Stimulated activated CD4-positive, alpha-beta T cell treated with anti-CD3 and anti-CD28 coated beads, Interleukin-1b, Interleukin-23, amount 100 ng/mL, for 4 hours (primary cell): Measurements from ENCODE around the gene PASD1.
A peak's percentile ranks its signal among the peaks of the same experiment; 100 is the strongest.
"Not testable (repeated sequence)": the region's sequence is repeated elsewhere in the genome, so short reads cannot be mapped to it uniquely, and the experiment has no call there.

Experiments used
- DNase-seq, 2 donors: peaks; one replicate each; pipeline ENCODE4 v3.0.0-alpha.2; 2020; ENCODE audit warnings: low read depth in 2 of 2

The PASD1 gene

DNA sequence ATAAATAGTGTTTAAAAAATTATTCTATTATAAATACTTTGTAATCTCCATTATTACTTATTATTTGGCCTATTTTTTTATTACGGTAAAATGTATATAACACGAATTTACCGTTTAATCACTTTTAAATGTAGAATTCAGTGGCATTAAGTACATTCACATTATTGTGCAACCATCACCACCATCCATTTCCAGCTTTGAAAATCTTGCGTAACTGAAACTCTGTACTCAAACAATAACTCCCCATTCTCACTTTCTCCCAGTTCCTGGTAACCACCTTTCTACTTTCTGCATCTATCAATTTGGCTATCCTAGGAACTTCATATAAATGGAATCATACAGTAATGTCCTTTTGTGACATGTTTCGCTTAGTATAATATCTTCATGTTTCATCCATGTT, 45.7 kb downstream of the PASD1 start:
- no peak for DNase-seq

DNA sequence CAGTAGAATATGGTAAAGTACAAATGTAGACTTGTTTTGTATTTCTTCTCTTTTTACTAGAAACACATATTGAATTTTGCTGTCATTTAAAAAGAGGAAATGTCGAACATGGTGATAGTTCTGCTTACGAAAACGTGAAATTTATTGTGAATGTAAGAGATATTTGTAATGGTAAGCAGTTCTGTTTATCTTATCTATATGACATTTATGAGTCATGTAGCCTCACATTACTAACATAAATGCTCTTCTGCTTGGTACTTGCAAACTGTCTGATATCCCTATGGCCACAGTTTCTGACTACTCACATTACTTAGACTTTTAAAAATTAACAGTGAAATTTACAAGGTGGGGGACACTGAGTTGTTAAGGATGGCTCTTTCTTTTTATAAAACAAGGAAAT, 57.9 kb downstream of the PASD1 start:
- DNase-seq, result no peak

DNA sequence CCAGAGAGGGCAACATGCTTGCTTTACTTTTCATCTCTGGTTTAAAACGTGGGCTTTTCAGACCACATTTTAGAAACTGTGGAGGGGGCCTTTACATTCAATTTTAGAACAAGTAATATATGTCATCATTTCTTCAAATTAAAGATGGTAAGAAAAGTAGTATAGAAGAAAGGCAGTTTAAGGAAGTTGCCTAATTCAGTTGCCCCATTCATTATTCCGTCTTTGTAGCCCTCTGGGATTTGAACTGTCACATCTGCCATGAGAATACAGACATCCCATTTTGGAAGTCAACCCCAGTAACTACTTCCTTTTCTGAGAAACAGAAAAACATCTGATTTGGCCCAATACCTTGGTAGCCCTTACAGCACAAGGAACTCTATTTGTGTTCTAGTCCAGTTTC, 61.2 kb downstream of the PASD1 start:
- no peak for DNase-seq

DNA sequence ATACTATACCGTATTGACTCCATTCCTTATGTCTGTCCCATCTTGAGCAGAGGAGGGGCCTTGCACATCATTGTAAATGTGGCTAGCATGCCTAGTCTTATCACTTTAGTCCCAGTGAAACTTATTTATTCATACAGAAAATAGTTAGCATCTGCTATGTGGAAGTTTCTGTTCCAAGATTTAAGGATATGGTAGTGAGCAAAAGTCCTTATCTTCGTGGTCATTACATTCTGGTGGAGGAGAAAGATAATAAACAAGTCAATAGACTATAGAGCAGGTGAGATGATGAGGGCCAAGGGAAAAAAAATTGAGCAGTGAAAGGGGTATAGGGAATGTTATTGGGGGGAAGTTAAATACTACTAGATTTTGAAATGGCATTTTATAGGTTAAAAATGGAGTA, 68.3 kb downstream of the PASD1 start:
- no peak for DNase-seq

DNA sequence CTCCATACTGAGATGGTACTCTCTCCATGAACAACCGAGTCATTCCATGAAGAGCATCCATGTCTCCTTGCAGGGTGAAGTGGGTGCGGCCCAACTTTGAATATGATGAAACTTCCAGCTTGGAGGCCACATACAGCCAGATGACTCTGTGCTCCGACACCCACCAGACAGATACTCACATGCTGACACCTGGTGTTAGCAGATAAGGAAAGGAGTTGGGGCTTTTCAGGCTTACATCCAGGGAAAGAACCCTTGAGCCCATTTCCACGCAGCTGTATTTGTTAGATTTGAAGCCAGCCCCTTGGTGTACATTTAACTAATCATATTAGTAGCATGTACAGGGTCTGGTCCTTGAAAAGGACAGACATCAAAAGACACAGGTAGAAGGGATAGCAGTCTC, 69.7 kb downstream of the PASD1 start:
- DNase-seq, result no peak

DNA sequence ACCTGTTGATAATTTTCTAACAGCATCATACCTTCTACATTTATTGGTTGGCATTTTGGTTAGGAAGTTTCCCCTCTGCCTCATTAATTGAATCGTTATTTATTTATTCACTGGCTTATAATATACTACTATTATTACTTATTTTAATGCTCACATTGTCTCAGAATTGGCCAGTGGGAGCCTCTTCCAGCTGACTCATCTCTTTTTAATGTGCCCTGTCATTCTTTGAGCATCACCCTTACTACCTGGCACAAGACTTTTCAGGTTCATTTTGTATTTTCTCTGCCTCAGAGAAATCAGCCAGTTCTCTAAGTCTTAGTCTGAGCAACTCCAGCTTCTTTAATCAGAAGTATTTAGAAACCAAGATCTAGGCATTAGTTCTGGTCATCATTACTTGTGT, 71.5 kb downstream of the PASD1 start:
- no peak for DNase-seq

DNA sequence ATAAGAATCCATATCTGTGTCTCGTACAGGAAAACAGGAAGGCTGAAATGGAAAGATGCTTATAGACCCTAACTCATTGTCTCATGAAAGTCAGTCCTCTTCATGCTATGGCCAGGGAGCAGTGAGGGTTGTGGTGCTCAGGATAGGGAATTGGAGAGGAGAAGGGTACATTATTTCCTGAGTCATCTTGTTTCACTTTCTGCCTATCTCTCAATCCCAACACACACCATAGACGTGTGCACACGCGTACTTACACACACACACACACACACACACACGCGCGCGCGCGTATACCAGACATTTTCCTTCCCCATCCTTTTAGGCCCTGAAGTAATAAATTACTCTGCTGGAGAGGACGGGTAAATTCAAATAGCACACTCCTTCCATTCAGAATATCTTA, 78.1 kb downstream of the PASD1 start:
- no peak for DNase-seq

DNA sequence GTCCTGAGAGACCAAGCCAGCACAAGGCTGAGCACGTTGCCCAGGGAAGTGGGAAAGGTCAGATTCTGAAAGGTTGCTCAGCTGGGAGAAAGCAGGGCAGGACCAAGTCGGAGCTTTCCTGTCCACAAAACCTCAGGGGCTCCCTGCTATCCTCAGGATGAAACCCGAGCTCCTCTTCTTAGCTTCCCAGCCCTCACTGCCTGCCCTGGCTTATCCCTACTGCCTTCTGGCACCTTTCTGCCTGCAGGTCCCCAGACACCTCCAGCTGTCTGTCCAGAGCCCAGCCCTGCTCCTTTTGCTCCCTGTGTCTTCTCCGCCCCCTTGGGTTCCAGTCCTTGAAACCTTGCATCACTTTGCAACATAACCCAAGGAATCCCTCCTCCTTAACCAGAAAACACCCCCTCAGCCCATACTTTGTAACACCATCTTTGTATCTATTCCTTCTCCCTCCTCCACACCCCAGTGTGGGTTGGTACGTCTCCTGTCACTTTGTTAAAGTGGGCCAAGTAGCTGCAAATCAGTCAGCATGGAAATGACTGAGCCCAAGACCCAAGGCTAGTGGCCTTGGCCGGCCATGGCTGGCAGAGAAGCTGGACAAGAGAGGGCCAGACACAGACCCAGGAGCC, 111.8 kb downstream of the PASD1 start:
- DNase-seq, result no peak

DNA sequence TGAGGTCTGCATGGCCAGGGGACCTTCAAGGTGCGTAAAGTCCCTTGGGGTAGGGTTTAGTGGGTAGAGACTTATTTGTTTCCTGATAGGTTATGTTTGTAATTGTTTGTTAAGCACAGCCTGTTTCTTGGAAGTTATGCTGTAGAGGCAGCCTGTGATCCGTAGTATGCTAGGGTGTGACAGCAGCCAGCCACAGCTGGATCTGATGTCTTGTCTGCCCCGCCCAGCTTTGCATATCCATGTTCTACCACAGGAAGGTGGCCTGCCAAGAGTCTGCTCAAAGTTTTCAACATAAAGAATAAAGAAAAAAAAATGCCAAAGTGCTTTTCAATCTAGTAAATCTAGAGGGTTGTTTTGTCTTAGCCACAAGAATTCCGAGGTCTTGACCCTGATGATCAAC, 112.7 kb downstream of the PASD1 start:
- no peak for DNase-seq

DNA sequence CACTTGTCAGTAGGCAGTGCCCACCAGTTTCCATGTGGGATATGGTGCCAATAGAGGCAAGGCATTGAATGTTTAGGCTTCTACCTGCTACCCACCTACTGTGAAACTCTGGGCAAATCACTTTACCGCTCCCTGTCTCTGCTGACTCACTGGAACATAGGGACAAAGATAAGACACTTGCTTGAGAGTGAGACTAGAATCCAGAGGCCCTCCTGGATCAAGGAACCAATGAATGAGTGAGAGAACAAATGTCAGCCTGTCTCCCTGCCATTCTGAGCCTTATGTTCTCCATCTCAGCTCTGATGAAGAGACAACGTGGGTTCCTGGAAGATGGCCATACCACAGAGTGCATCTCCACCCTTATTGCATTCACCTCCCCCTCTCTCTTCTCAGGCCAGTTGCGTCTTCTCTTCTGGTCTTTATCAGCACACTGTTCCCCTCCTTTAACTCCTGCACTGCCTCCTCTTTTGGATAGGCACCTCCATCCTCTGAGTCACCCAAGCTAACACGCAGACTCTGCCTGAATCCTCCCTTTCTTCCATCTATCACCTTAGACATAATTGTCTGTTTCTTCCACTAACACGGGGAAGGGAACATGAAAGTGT, 116.4 kb downstream of the PASD1 start:
- no peak for DNase-seq

DNA sequence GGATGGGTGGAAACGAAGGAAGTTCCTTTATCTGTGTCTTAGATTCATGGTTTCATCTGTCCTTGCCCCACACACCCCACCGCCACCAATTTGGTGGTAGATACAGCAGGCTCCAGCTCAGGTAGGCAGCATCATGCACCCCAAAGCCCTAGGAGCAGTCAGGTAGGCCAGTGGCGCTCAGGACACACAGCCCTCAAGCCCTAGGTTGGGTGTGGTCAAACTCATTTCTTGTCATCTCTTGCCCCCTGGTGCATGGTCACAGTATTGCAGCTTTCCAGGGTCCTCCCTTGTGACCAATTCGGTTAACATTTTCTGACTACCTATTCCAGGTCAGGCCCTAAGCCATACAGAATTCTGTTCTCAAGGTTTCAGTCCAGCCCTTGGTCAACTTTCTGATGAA, 117.3 kb downstream of the PASD1 start:
- DNase-seq, result peak; percentile 34 to 47

DNA sequence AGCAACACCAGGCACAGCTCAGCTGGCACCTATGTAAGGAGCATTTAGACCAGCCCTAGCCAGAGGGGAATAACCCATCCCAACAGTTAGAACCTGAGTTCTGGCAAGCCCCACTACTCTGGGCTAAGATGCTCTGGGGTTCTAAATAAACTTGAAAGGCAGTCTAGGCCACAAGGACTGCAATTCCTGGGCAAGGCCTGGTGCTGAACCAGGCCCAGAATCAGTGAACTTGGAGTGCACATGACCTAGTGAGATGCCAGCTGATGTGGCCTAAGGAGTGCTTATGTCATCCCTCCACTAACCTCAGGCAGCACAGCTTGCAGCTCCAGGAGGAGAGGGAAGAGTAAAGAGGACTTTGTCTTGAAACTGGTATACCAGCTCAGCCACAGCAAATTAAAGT, 124.2 kb downstream of the PASD1 start:
- DNase-seq, result no peak

DNA sequence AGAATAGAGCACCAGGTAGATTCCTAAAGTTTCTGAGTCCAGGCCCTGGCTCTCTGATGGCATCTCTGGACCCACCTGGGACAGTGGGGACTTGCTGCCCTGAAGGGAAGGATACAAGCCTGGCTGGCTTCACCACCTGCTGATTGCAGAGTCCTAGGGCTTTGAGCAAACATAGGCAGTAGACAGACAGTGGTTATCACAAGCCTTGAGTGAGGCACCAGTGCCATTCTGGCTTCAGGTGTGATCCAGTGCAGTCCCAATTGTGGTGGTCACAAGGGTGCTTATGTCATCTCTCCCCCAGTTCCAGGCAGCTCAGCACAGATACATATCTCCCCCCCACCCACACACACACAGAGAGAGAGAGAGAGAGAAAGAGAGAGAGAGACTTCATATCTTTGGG, 125.2 kb downstream of the PASD1 start:
- no peak for DNase-seq

DNA sequence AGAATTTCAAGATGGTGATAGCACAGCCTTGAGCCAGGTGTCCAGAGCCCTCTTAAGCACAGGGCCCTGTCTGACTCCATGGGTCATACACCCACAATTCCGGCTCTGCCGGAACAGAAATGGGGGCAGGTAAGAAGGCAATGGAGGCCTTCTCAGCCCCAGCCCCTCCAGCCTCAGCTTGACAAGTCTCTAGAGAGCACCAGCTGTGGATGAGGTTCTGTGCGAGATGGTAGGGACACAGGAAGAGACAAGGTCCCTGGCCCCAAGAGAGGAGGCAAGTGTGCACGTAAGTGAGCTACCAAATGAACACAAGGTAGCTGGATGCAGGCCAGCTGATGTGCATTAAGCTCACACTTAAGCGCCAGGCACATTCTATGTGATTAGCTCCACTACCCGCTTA, 129.3 kb downstream of the PASD1 start:
- DNase-seq, result no peak

DNA sequence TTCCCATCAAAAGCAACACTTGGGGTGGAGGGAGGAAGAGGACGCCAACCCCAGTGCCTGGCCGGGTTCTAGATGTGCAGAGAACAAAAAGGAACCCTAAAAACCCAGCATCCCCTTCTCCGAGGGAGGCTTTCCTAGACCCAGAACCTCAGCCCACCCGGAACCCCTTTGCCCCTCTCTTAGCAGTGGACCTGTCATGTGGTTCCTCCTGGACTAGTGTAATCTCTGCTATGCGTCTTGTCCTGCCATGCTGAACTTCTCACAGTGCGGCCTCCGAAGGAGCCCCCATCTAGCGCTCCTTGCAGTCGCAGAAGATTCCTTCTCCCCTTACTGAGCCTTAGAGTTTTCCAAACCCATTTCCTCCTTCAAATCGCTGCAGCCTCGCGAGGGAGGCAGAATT, 130.6 kb downstream of the PASD1 start:
- no peak for DNase-seq

DNA sequence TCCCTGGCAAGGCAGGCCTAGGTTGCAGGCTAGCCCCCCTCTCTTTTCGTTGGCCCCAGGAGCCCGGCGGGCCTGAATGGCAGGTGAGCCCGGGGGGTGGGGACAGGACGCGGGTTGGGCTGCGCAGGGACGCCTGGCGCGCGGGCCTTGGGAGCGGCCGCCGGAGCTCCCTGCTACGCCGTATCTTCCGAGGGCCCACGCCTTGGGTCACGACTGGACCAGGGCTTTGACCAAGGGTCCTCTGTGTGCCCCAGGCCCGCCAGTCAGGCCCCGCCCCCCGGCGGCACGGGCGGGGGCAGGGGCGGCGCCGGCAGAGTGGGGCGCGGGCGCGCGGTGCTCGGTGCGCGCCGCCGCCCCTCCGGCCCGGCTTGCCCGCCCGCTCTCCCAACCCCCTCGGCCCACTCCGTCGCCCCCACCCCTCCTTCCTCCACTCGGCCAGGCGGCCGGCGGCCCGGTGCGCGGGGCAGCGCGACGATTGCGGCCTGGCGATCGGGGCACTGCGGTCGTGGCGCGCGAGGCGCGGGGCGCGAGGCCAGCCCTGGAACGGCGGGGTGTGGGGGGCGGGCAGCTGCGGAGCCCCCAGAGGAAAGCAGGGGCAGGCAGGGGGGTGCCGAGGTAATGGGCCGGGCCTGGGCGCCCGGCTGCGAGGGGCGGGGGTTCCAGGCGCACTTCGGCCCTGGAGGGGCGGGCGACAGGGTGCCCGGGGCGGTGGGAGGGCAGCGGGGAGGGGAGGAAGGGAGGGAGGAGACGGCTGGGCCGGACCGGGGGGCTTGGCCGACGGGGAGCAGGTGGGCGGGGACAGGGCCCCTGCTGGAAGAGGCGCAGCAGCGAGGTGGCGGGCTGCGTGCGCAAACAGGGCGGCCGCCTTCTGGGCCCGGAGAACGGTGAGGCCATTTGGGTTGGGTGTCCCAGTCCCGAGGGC, 131.4 kb downstream of the PASD1 start, which contains the start of gene PRRG3:
Gene PRRG3, plus strand, starts transcription at position 798 of the 922 bp plus-strand sequence. CDS start 3,357 bp downstream, outside the sequence.
- DNase-seq, result no peak

DNA sequence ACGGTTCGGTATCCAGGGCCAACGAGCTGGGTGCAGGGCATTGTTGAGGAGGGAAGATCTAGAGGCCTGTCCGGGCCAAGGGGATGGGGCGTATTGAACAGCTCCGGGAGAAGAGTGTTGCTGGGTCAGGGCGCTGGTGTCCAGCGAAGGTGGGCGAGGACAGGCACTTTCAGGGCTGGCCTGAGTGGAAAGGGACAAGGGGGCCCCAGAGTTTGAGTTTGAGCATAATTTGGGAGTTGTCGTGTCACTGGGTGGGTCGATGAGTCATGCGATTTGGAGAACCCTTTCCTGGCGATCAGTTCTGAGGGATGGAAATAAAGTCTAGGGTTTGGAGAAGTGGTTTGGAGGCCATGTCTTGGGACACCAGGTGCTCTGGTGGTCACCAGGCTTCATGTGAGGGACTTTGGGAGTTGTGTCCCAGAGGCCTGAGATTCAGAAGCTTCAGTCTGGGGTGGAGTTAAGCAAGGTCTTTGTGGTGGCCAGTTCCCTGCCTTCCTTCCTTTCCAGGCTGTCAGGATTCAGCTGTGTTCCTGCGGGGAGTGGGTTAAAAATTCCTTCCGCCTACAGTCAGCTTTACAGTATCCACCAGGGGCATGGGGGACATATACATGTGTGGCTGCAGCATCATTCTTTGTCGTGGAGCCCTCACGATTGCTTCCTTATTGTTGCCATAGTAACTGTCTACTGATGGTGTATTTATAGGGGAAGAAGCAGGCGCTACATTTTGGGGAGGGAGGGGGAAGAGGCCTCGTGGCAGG, 132.3 kb downstream of the PASD1 start:
- DNase-seq, result no peak

DNA sequence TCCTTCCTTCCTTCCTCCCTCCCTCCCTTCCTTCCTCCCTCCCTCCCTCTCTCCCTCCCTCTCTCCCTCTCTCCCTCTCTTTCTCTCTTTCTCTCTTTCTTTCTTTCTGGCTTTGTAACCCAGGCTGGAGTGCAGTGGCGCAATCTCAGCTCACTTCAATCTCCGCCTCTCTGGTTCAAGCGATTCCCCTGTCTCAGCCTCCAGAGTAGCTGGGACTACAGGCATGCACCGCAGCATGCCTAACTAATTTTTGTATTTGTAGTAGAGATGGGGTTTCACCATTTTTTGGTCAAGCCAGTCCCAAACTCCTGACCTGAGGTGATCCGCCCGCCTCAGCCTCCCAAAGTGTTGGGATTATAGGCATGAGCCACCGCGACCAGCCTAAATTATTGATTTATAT, 133.6 kb downstream of the PASD1 start:
- DNase-seq, result not testable (repeated sequence)

DNA sequence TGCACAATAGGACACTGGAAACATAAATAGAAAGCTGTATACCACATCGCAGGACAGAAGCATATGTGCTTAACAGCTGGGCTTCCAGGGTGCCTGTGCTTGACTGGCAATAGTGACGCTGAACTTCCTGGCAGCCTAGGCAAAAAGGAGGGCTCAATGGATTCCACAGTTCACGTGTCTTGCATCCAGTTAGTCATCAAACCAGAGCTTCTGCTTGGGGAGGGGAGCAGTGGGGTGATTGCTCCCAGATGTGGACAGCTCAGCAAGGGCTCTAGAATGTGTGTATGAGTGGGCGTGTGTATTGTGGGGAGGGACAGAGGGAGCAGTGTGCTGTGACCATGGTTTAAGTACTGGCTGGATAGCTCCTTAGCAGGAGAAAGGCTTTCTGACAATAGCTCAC, 134.0 kb downstream of the PASD1 start:
- DNase-seq, result no peak

DNA sequence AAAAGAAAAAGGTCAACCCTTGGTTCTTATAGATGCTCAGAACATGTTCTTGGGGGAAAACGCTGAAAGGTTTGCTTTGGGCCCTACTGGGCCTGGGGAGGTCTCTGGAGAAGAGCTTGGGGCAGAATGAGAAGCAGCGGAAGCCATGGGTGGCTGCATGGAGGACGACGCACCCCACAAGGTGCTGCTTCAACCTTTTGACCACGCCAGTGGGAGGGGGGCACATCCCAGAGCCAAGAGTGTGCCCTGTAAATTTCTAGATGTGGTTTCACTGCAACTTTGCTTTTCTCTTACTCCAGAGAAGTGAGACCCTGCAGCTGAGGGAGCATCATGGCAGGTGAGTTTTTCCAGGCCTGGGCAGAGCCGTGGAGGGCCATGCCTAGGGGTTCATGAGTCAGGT, 135.0 kb downstream of the PASD1 start:
- DNase-seq, result no peak

DNA sequence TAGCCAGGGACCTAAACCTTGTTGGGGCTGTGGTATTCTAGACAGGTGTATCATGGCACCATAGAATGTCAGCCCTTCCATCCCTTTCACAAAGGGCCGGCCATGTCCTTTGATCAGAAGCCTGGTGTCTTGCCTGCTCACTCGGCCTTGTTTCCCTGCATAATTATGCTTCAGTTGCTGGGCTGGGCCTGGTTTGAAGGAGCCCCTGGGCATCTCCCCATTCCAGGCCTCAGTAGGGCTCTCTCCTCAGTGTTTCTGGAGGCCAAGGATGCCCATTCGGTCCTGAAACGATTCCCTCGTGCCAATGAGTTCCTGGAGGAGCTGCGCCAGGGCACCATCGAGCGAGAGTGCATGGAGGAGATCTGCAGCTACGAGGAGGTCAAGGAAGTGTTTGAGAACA, 136.3 kb downstream of the PASD1 start:
- DNase-seq, result no peak

DNA sequence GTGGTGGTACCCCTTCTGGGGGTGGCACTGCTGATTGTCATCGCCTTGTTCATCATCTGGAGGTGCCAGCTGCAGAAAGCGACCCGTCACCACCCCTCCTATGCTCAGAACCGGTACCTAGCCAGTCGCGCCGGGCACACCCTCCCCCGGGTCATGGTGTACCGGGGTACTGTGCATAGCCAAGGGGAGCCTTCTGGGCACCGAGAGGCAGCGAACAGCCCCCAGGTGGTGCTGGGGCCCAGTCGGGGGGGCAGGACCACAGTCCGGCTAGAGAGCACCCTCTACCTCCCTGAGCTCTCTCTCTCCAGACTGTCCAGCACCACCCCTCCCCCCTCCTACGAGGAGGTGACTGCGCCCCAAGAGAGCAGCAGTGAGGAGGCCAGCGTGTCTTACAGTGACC, 137.1 kb downstream of the PASD1 start:
- DNase-seq, result no peak
